ENCODE measurements around the gene FOXO3. TPM values are rescaled to one million over a fixed set of nuclear protein-coding genes. Genes with fewer than 3 reads are reported as not detected.

Gene FOXO3
- total and polyA plus RNA-seq, 2 of the 13 experiments (the other 11 are each of a cell fraction or from before 2014, with no cell fraction given), result 16.0 to 22.5 TPM

GRCh38 chr6:108565893-108566292 is 5.2 kb downstream of the FOXO3 start (continued):
- TF ChIP-seq, protein P1, sequence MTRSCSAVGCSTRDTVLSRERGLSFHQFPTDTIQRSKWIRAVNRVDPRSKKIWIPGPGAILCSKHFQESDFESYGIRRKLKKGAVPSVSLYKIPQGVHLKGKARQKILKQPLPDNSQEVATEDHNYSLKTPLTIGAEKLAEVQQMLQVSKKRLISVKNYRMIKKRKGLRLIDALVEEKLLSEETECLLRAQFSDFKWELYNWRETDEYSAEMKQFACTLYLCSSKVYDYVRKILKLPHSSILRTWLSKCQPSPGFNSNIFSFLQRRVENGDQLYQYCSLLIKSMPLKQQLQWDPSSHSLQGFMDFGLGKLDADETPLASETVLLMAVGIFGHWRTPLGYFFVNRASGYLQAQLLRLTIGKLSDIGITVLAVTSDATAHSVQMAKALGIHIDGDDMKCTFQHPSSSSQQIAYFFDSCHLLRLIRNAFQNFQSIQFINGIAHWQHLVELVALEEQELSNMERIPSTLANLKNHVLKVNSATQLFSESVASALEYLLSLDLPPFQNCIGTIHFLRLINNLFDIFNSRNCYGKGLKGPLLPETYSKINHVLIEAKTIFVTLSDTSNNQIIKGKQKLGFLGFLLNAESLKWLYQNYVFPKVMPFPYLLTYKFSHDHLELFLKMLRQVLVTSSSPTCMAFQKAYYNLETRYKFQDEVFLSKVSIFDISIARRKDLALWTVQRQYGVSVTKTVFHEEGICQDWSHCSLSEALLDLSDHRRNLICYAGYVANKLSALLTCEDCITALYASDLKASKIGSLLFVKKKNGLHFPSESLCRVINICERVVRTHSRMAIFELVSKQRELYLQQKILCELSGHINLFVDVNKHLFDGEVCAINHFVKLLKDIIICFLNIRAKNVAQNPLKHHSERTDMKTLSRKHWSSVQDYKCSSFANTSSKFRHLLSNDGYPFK (CRISPR knock-in tag; IDR thresholded peaks at IDR 0.05; ENCODE audit: borderline replicate concordance), result no peak
- TF ChIP-seq ZNF10 (CRISPR knock-in tag; IDR thresholded peaks at IDR 0.05; ENCODE audit: borderline replicate concordance, low read depth) (no peak), ZNF776 (CRISPR knock-in tag; IDR thresholded peaks at IDR 0.05) (no peak), RCOR2 (CRISPR knock-in tag; IDR thresholded peaks at IDR 0.05) (0 out of 2 replicates have a peak, but pooled peaks have one; percentile 22), HNRNPLL (IDR thresholded peaks at IDR 0.05; ENCODE audit: low read depth, low read length, poor library complexity, severe bottlenecking) (no peak), MZF1 (CRISPR knock-in tag; IDR thresholded peaks at IDR 0.05; ENCODE audit: borderline replicate concordance) (no peak), HOXA5 (CRISPR knock-in tag; IDR thresholded peaks at IDR 0.05) (no peak), ZNF282 (IDR thresholded peaks at IDR 0.05; ENCODE audit: partially characterized antibody) (no peak), FOXJ3 (CRISPR knock-in tag; IDR thresholded peaks at IDR 0.05; ENCODE audit: borderline replicate concordance) (peak; percentile 64; the same call in 1 of the 2 replicates), HMGXB4 (CRISPR knock-in tag; IDR thresholded peaks at IDR 0.05; ENCODE audit: borderline replicate concordance in 1 of 2, low read depth in 1 of 2) (no peak; a peak in 1 of 4 replicates), HNRNPL (IDR thresholded peaks at IDR 0.05; ENCODE audit: low read depth, low read length) (no peak), ZFP37 (CRISPR knock-in tag; IDR thresholded peaks at IDR 0.05; ENCODE audit: borderline replicate concordance) (no peak), CBFB (CRISPR knock-in tag; IDR thresholded peaks at IDR 0.05) (no peak), WIZ (CRISPR knock-in tag; IDR thresholded peaks at IDR 0.05) (no peak), ELF3 (CRISPR knock-in tag; IDR thresholded peaks at IDR 0.05) (peak; percentile 82), ZBTB20 (CRISPR knock-in tag; IDR thresholded peaks at IDR 0.05; ENCODE audit: borderline replicate concordance, low read depth) (no peak), ZNF12 (CRISPR knock-in tag; IDR thresholded peaks at IDR 0.05) (0 out of 2 replicates have a peak, but pooled peaks have one; percentile 38), MED1 (CRISPR knock-in tag; IDR thresholded peaks at IDR 0.05) (peak; percentile 44; the same call in 1 of the 2 replicates)
- TF ChIP-seq, protein P2, sequence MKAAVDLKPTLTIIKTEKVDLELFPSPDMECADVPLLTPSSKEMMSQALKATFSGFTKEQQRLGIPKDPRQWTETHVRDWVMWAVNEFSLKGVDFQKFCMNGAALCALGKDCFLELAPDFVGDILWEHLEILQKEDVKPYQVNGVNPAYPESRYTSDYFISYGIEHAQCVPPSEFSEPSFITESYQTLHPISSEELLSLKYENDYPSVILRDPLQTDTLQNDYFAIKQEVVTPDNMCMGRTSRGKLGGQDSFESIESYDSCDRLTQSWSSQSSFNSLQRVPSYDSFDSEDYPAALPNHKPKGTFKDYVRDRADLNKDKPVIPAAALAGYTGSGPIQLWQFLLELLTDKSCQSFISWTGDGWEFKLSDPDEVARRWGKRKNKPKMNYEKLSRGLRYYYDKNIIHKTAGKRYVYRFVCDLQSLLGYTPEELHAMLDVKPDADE (CRISPR knock-in tag; IDR thresholded peaks at IDR 0.05), result no peak
- TF ChIP-seq, protein P3, sequence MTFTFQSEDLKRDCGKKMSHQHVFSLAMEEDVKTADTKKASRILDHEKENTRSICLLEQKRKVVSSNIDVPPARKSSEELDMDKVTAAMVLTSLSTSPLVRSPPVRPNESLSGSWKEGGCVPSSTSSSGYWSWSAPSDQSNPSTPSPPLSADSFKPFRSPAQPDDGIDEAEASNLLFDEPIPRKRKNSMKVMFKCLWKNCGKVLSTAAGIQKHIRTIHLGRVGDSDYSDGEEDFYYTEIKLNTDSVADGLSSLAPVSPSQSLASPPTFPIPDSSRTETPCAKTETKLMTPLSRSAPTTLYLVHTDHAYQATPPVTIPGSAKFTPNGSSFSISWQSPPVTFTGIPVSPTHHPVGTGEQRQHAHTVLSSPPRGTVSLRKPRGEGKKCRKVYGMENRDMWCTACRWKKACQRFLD (CRISPR knock-in tag; IDR thresholded peaks at IDR 0.05; ENCODE audit: borderline replicate concordance), result no peak
- TF ChIP-seq, protein P4, sequence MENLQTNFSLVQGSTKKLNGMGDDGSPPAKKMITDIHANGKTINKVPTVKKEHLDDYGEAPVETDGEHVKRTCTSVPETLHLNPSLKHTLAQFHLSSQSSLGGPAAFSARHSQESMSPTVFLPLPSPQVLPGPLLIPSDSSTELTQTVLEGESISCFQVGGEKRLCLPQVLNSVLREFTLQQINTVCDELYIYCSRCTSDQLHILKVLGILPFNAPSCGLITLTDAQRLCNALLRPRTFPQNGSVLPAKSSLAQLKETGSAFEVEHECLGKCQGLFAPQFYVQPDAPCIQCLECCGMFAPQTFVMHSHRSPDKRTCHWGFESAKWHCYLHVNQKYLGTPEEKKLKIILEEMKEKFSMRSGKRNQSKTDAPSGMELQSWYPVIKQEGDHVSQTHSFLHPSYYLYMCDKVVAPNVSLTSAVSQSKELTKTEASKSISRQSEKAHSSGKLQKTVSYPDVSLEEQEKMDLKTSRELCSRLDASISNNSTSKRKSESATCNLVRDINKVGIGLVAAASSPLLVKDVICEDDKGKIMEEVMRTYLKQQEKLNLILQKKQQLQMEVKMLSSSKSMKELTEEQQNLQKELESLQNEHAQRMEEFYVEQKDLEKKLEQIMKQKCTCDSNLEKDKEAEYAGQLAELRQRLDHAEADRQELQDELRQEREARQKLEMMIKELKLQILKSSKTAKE (CRISPR knock-in tag; IDR thresholded peaks at IDR 0.05; ENCODE audit: borderline replicate concordance), result no peak
